GM19035 (cell line): Measurements from ENCODE around the gene FAM149A.

Source experiments
- ATAC-seq: cut with Tn5 transposase; IDR thresholded peaks from one replicate; pipeline ENCODE4 v1.9.1; 2021; ENCODE audit not compliant: unreplicated experiment

Gene FAM149A

GRCh38 chr4:186104114-186104889 is at the start of gene FAM149A:
Gene FAM149A, plus strand, starts transcription at chr4:186104704.
- ATAC-seq = peak; percentile 62

DNA sequence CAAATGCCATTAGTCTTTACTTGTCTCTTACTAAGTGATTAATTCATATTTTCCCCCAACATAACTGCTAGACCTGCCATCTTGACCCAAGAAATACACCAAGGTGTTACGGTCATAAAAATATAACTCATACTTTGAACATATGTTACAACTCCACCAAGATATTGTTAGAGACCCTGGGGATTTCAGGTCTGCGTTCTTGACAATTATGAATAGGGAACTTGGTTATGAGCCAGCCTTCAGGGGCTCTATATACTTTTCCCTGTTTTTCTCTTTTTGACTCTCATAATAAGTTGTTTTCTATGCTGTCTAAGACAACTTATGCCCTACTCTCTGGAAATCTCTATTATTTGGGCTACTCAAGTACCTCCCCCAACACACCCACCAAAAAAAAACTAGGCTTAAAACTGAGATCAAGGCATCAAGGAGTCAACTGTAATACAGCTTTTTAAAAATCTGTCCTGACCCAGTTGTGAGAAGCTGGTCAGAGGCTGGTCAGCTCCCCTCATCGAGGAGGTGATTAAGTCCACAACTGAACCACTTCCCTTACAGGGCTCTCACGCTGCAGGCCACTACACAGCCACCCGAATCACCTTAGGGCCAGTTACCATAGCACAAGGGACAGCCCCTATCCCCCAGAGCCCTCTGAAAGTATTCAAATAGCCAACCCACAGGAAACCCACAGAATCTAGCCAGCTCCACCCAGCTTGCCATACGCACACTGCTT is 46.1 kb upstream of the FAM149A start:
- peak; percentile 100 for ATAC-seq

- ATAC-seq = no peak
These were observed 45.6 kb upstream of the FAM149A start for GRCh38 chr4:186058980-186059316.

DNA sequence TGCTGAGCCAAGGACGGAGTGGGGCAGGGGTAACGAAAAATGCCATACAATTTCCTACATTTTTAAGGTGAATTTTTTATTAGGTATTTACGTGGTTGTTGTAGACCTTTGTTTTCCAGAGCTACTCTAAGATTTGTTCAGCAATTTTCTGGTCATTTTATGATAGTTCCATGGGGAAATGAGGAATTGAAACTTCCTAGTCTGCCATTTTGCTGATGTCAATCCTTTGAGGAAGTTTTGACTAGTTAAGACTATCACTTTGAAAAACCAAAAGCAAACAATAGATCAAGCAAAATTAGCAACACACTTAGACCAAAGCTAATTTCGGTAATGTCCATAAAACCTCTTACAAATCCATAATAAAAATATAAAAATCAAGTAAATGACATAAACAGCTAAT is 42.6 kb upstream of the FAM149A start:
- no peak for ATAC-seq

DNA sequence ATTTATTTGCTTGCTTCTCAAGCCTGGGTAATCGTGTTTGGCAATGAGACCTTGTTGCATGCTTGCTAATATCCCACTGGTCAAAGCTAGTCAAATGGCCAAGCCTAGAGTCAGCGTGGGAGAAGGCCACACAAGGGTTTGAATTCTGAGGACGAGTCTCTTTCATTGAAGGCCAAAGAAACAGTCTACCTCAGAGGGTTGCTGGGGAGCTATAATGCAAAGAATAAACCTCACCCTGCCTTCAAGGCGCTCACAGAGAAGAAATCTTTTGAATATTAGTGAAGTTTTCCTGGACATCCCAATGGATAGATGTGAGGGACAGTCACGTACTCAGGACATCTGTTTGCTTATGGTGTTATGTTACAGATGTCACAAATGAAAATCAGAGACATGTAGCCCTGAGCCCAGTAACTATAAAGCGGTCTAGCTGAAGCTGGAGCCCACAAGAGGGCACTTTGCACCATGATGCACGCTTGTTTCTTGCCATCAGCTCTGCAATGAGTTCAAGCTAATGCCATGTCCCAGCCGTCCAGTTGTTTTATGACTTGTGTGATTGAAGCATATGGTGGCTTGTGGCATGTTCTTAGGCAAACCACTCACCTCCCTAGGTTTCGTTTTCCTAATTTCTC is 36.6 kb upstream of the FAM149A start:
- ATAC-seq = peak; percentile 78

DNA sequence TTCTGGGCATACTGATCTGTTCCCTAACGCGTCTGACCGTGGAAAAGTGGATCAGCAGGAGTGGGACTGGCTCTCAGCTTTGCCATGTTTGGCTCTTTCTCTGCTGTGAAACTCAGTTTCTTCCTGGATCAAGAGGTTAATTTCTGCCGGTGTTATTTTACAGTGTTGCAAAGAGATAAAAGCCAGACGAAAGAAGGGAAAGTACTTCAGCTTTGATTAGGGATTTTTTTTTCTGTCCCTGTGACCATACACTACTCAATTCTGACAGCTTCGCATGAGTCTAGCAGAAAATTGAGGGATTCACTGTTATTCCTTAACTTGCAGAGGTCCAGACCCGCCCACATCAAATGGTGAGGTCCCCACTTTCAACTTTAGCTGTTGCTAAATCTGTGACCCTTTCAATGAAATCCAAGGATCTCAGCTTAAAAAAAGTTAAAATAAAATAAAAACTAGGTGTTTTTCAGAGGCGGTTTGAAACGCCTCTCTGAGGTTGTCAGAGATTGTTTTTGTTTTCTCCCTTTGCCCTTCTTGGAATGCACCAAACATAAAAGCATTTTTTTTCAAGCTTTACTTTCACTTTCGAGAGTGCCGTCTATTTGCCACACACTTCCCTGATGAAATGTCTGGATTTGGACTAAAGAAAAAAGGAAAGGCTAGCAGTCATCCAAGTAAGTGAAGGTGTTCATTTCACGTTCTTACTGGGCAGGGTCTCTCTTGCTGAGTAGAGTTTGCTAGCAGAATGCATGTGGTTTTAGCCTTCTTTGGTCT is 35.7 kb upstream of the FAM149A start, which contains the start of gene TLR3:
Gene TLR3, plus strand, starts transcription at position 576 of the 768 bp plus-strand sequence. CDS start 7,464 bp downstream, outside the sequence.
- no peak for ATAC-seq

GRCh38 chr4:186069729-186070128 is 34.8 kb upstream of the FAM149A start:
- ATAC-seq = no peak

- no peak for ATAC-seq
These were observed 32.0 kb upstream of the FAM149A start for GRCh38 chr4:186072516-186072915.

- ATAC-seq = no peak
These were observed 30.3 kb upstream of the FAM149A start for GRCh38 chr4:186074189-186074588.

DNA sequence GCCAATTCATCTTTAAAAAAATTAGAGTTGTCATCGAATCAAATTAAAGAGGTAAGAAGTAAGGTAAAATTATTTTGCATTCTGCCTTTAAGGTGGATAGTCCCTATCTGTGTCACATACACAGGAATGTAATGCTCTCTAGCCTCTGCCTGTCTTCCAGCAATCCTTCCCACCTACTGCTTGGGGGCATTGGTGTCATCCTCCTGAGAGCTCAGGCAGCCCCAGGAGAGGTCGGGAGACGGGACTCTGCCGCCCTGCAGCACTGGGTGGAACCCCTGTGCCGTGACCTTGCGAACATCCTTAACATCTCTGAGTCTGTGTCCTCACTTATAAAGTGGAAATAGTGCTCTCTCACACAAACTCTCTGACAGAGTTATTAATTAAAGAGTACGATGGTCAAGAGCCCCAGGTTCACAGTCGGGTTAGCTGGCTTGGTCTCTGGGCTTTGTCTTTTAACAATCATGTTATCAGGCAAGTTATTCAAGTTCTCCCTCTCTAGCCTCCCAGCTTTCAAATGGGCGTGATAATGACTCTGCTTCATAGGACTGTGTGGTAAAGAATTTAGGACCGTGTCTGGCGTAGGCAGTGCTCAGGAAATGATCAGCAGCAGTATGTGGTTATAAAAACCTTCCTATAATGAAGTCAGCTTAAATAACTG is 25.4 kb upstream of the FAM149A start:
- no peak for ATAC-seq

DNA sequence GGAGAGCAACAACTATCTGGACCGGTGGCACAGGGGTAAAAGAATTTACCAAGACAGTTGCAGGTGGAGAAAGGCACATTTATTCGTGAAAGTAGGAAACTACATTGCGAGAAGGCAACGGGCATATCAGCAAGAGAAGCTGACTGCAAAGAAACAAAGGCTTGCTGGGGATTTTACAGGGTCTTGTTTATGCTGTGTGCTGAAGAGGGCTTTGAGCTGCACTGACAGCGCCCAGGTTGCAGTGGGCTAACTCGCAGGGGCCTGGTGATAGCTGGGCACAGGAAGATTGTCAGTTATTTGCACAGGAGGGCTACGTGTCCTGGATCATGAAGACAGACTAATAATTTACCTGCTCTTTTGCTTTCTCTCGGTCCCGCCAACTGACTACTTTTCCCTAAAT is 24.8 kb upstream of the FAM149A start:
- no peak for ATAC-seq

DNA sequence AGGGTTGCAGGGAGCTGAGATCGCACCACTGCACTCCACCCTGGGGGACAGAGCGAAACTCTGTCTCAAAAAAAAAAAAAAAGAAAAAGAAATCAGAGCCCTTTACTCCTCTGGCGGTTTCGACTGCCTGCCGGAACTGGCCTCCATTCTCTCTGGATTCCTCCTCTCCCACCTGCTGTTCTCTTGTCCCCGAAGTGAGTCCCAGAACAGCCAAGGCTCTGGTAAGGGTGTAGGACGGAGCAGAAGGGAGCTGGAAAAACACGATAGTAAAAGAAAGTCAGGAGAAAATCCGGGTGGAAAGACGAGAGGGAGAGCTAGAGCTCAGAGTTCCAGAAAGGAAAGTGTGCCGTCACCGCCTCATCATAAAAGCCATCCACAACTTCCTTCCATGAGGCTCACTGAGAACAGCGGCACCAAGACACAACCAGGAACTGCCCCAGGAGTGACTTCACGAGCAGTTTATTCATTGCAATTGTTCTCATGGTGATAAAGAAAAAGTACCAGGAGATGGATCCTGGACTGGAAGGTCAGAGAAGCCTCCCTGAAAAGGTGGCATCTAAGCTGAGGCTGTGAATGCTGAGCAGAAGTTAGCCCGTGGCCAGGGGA is 23.2 kb upstream of the FAM149A start:
- no peak for ATAC-seq

DNA sequence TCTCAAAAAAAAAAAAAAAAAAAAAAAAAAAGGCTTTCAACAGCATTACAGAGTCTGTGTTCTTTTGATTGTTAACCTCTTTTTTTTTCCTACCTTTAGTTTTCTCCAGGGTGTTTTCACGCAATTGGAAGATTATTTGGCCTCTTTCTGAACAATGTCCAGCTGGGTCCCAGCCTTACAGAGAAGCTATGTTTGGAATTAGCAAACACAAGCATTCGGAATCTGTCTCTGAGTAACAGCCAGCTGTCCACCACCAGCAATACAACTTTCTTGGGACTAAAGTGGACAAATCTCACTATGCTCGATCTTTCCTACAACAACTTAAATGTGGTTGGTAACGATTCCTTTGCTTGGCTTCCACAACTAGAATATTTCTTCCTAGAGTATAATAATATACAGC is 22.3 kb upstream of the FAM149A start:
- ATAC-seq = no peak

GRCh38 chr4:186088523-186088922 is 16.0 kb upstream of the FAM149A start:
- ATAC-seq = no peak

GRCh38 chr4:186092296-186092695 is 12.2 kb upstream of the FAM149A start:
- ATAC-seq = no peak

DNA sequence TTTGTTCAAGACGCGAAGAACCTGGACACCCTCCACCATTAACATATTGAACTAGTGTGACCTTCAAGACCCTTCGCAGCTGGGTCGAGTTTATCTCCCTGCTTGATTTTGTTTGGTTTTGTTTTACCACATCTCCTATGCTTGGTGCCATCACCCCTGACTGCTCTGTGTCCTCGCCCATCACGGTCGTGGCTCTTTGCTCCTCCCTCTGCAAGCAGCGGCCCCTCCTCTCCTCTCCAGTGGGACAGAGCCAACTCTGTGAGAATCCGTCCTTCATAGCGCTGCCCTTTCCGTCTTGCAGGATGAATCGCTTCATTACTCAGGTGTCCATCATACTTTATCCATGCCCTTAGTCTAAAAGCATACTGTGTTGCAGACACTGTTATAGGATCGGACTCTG is 9.1 kb upstream of the FAM149A start:
- ATAC-seq = no peak

GRCh38 chr4:186096681-186097165 is 7.8 kb upstream of the FAM149A start:
- ATAC-seq = no peak

- no peak for ATAC-seq
These were observed 7.1 kb upstream of the FAM149A start for GRCh38 chr4:186097386-186097785.

- no peak for ATAC-seq
These were observed 1.6 kb upstream of the FAM149A start for GRCh38 chr4:186102931-186103330.
